ENCODE data around the gene CYLD. TPM values are rescaled to one million over a fixed set of nuclear protein-coding genes. Genes with fewer than 3 reads are reported as not detected.

Gene CYLD
- total and polyA plus RNA-seq, 10 of the 15 experiments (the other 5 are each of a cell fraction or from before 2014, with no cell fraction given) = 19.2 to 106 (median 46.1) TPM

GRCh38 chr16:50717091-50717490, 24.8 kb upstream of the CYLD start (continued):
- TF ChIP-seq SIX5 (IDR thresholded peaks at IDR 0.05; ENCODE audit: low read depth, low read length, severe bottlenecking) = no peak

GRCh38 chr16:50717494-50717893, 24.4 kb upstream of the CYLD start:
- Histone ChIP-seq H3K36me3 (ENCODE audit: control insufficient read depth in 2 of 2, insufficient read depth in 2 of 2, low read length in 1 of 2) (peaks cover 0 to 1% of the 10 kb centered on the region in 2 experiments; a peak in 2 of 4 replicates), H2AFZ (ENCODE audit: control insufficient read depth, low read depth, low read length) (no peak overlapping the region), H3K27ac (ENCODE audit: control insufficient read depth, insufficient read depth) (no peak overlapping the region), H3K4me3 (no peak overlapping the region), H3K79me2 (ENCODE audit: control insufficient read depth, insufficient read depth, low read length) (no peaks in the 10 kb centered on the region; the same call in 1 of the 2 replicates), H3K9ac (ENCODE audit: control insufficient read depth, insufficient read depth, low read length) (no peak overlapping the region), H3K27me3 (replicated peaks in 1 of 2; ENCODE audit: control insufficient read depth in 2 of 2, insufficient read depth in 2 of 2, low read length in 1 of 2) (no peaks in the 10 kb centered on the region), H3K4me2 (ENCODE audit: control insufficient read depth, insufficient read depth) (no peak overlapping the region), H3K4me1 (ENCODE audit: control insufficient read depth, insufficient read depth, low read length) (peaks cover 10% of the 10 kb centered on the region), H4K20me1 (ENCODE audit: control insufficient read depth, insufficient read depth) (no peaks in the 10 kb centered on the region), H3K9me3 (replicated peaks; ENCODE audit: control insufficient read depth, insufficient read depth, low read length) (no peaks in the 10 kb centered on the region; the same call in 2 of the 3 replicates)
- SMC1A ChIA-PET (ENCODE audit: uncharacterized antibody, unreplicated experiment) = interaction anchor here (1.1 to 2.6 kb wide), 2 partner anchors 19 to 27 kb away, joined by 3 to 6 read pairs; no protein-coding TSS in a partner anchor
- CTCF ChIA-PET = interaction anchor here (0.9 to 1.5 kb wide), 3 partner anchors 18 to 27 kb away, joined by 3 to 4 read pairs (median 3); no protein-coding TSS in a partner anchor
- POLR2A ChIA-PET = interaction anchor here (1.2 kb wide), 1 partner anchor 20 kb away, joined by 3 read pairs; no protein-coding TSS in a partner anchor
- no TSS peak for BruUV-seq (replicated peaks)
- FAIRE-seq = no peak
- RAD21 ChIA-PET (ENCODE audit: unreplicated experiment) = interaction anchor here (1.0 kb wide), 1 partner anchor 50 kb away, joined by 4 read pairs; no protein-coding TSS in a partner anchor
- no peak for TF ChIP-seq RAD51 (IDR thresholded peaks at IDR 0.05)
- TF ChIP-seq YY1 (IDR thresholded peaks at IDR 0.05; ENCODE audit: low read depth, low read length) = 0 out of 2 replicates have a peak, but pooled peaks have one; percentile 53
- no peak for TF ChIP-seq HDAC6 (IDR thresholded peaks at IDR 0.05; ENCODE audit: unreplicated experiment)
- no peak for TF ChIP-seq BACH1 (IDR thresholded peaks at IDR 0.05; ENCODE audit: borderline replicate concordance)
- TF ChIP-seq ASH2L (IDR thresholded peaks at IDR 0.05; ENCODE audit: borderline replicate concordance, low read depth) = no peak
- TF ChIP-seq PML (IDR thresholded peaks at IDR 0.05; ENCODE audit: low read length) = no peak
- no peak for TF ChIP-seq SMAD1 (IDR thresholded peaks at IDR 0.05; ENCODE audit: low read depth, partially characterized antibody)
- in situ Hi-C loops (cut with MboI) (no loop called here), intact Hi-C loops (cut with micrococcal nuclease; ENCODE audit: unreplicated experiment) (no loop called here)
- ATAC-seq = no peak
- DNase-seq (ENCODE audit: low read depth, low spot score) = no peak
- WGBS (ENCODE audit: insufficient coverage, insufficient replicate concordance, low lambda C conversion rate, missing lambda C conversion rate) = 85% methylated on average over 5 of the region's 5 CpGs
